ENCODE data around the gene SH2D4B.

Gene SH2D4B

DNA sequence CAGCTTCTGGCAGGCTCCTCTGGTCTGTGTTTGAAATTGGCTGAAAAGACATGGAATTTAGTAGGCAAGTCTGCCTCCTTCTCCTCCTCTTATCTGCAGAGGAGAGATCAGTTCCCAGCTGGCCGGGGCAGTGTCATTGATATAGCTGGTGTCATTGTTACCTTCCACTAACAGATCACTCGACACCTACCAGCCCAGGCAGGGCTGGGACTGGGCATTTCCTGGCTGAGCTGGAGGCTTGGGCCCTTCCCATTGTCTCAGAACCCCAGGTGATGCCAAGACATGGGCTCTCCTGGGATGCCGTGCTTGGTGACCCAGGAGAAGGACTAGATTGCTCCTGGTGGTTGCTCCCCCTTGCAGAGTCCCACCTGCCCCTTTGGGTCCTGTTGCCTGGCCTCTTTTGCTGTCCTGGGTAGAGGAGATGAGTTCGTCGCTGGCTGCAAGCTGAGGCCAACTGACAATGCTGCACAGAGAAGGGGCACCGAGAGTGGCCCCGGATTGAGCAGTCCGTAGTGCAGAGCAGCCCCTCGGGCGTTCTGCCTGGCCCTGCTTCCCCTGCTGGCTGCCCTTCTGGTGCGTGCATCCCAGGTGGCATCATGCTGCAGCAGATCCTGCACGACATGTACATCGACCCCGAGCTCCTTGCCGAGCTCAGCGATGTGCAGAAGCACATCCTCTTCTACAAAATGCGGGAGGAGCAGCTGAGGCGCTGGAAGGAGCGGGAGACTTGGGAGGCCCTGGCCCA is at the start of gene SH2D4B:
TSS of gene SH2D4B (plus strand) at position 167 of the 745 bp plus-strand sequence. CDS start at position 597, 430 bp downstream.
- DNase-seq (ENCODE audit: low read depth in 3 of 3), result no peak

DNA sequence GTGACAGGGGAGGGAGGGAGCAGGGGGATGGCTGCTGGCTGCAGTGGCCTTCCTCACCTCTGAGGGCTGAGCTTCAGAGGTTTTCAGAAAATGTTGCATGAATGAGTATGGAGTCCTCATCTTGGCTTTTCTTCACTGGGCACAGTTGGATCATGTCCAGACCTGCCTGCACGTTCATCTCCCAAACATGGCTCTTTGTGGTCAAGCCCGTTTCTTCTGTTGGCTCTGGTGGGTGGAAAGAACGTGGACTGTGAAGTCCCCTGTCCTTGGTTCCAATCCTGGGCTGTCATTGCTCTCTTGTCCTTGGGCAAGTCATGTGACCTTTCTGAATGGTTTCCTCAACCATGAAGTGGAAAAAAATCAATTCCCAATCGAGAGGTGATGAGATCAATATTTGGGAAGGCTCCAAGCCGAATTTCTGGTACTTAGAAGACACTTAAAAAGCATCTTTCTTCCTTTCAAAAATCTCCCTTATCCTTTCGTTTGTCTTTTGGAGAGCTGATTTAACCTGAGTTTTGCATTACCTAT is 49.1 kb upstream of the SH2D4B start:
- DNase-seq (ENCODE audit: low read depth in 3 of 3), result no peak

DNA sequence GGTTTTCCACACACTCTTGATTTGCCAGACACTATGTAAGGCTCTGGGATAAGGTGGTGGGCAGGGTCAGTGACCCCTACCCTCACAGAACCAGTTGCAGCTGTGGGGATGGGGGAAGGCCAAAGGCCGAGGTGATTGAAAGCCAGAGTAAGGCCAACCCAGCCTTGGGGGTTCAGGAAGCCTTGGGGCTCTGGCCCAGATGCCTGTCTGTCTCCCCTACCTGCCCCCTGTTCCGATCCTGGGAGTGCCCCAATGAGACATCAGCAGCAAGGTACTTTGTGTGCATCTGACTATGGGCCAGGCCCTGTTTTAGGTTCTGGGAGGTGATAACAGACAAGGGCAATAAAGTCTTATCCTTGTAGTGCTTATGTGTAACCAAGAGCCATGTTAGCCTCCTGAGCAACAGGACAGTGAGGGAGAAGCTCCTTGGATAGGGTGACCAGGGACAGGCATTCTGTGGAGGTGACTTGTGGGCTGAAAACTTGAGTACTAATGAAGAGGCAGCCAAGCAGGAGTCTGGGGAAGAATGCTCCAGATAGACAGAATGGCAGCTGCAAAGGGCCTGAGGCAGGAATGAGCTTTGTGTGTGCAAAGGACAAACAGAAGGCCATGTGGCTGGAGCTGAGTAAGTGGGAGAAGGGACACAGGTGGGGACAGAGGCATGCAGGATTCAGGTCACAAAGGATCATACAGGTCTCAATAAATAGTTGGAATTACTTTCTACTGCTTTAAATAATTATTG is 48.2 kb upstream of the SH2D4B start:
- no peak for DNase-seq (ENCODE audit: low read depth in 3 of 3)

DNA sequence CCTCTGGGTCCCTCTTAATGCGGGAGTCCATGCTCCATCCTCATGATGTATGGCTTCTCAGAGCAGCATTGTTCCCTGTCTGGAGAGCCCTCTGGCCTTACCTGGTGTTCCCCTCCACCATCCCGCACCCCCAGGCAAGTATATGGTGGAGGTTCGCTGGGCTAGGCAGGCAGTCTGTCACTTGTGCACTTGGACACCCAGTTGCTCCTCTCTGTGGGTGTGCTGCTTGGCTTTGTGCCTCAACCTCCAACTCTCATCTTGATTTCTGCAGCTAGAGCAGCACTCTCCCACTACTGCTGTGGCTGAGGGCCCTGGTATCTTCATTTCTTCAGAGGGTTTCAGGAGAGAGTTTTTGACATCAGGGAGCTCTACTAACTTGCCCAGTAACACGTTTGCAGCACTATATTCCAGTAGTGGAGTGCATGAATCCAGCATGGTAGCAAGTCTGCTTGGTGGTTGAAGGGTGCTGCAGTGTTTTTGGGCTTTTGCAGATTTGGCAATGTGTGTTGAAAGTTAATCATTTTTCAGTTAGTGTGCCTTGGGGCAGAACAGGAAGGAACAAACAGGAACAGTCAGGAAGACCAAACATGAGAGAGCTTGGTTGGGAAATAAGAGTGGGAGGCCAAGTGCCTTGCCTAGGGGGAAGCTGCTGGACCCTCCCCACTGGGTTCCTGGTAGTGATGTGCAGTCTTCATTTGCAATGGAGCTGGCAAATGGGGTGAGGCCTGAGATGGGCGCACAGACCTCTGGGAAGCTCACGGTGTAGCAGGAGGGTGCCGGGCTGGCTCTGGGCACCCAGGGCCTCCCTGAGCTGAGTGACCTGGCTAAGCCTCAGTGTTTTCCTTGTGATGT is 46.2 kb upstream of the SH2D4B start:
- DNase-seq (ENCODE audit: low read depth in 3 of 3), result no peak

DNA sequence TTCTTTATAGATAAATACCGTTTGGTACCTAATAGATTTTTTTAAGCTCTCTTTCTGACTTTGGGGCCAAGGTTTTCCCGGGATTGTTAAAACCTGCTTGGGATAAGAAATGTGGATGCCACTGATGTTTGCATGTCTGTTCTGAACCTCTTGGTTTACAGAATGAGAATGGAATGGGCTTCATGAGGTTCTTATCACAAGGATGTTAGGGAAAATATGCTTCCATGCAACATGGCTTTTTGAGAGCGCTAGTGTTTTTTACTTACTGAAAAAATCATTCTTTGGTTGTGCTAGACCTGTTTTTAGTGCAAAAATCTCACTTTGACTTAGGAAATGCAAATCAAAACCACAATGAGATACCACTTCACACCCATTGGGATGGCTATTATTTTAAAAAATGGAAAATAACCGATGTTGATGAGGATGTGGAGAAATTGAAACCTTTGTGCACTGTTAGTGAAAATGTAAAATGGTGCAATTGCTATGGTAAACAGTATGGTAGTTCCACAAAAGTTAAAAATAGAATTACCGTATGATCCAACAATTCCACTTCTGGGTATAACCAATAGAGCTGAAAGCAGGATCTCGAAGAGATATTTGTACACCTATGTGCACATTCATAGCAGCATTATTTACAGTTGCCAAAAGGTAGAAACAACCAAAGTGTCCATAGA is 44.7 kb upstream of the SH2D4B start:
- no peak for DNase-seq (ENCODE audit: low read depth in 3 of 3)

DNA sequence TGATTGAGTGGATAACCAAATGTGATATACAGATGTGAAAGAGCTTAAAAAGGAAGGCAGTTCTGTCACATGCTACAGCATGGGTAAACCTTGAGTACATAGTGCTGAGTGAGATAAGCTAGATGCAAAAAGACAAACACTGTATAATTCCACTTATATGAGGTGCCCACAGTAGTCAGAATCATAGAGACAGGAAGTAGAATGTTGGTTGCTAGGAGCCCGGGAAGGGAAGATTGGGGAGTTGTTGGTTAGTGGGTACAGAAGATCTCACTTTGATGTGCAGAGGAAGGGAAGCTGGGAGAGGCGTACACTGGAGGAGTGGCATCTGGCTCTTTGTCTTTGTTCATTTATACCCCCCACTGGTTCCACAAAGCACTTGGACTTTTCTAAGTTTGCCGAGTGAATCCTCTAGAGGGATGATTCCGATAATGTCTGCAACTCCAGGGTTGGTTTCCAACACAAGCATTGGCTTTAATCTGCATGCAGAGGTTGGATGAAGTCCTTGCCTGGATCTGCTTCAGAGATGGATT is 44.1 kb upstream of the SH2D4B start:
- DNase-seq (ENCODE audit: low read depth in 3 of 3), result no peak

DNA sequence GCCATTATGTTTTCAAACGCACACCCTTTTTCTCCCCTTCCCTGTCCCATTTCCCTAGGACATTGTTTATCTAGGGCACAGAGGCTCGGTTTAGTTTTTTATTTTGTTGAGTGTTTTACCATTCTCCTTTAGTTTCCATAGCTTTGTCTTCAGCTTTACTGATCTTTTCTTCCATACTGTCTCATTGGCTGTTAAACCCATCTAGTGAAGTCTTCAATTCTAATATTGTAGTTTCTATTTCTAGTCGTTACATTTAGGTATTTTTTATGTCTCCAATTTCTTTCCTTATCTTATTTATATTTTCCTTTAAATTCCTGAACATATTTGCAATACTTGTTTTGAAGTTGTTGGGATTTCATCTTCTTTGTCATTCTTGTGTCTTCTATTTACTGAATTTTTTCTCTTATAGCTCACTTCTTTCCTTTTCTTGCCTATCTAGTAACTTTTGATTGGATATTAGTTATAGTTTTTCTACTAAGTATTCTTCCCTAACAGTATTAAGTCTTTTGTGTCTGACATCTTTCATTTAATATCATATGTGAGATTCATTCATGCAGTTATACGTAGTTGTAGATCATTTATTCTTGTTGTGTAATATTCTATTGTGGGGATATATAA is 41.0 kb upstream of the SH2D4B start:
- DNase-seq (ENCODE audit: low read depth in 3 of 3), result no peak

DNA sequence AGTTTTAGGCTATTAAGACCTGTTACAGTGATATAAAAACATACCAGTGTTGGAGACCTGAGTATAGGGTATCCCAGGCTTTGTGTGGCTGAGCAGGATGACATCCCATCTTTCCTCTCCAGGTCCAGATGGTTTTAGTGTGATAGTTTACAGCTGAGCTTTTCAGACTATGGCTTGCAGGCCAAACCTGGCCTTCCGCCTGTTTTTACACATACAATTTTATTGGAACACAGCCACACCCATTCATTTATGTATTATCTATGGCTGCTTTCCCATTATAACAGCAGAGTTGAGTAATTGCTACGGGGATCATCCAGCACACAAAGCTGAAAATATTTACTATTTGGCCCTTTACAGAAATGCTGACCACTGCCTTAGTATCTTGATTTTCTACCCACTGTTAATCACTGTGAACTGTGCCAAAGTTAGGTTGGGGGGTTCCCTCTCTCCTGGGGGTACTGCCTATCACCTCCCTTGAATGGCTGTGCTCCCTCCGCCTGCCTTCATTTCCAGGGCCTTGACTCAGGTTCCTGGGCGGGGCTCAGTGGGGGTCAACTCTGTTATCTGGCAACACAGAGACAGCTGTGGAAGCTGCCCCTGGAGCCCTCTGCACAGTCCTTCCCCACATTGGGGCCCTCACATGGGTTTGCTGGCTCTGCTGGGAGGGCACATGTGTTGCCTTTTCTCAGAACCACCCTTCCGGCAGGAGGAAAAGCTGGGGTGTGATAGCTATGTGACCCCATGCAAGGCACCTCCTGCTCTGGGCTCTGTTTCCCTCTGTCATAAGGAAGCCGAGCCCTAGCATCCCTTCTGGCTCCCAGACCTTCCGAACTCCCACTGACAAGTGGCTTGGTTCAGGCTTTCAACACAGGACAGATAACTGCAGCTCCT is 40.3 kb upstream of the SH2D4B start:
- DNase-seq (ENCODE audit: low read depth in 3 of 3), result no peak

DNA sequence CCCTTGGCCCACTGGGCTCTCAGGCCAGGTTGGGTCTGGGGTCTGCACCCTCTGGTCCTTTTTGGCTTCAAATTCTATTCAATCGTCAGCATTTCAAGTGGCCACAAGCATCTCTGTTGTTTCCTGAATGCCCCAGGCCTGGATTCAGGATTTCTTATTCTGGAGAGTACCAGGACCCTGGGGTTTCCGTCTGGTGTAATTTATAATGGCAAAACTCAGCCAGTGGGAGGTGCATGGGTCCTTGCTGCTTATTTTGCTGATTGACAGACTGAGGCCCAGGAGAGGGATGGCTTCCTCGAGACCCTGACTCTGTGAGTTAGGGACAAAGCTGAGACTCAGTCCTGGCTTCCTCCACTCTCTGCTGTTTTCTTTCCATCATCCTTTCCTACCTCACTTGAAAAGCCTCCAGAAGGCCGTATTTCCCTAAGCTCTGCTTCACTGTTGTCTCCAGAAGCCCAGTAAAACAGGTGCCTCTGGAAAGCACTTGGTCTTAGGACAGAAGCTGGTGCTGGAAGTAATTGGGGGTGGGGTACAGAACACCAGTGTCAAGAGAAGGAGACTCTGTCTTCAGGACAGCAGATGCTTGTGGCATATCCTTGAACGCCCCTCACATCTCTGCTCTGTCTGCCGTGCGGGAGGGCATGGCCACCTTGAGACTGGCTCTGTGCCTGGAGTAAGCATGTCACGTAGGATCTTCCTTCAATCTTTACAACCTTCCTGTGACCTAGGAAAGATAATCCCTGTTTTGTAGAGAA is 39.4 kb upstream of the SH2D4B start:
- DNase-seq (ENCODE audit: low read depth in 3 of 3), result no peak

DNA sequence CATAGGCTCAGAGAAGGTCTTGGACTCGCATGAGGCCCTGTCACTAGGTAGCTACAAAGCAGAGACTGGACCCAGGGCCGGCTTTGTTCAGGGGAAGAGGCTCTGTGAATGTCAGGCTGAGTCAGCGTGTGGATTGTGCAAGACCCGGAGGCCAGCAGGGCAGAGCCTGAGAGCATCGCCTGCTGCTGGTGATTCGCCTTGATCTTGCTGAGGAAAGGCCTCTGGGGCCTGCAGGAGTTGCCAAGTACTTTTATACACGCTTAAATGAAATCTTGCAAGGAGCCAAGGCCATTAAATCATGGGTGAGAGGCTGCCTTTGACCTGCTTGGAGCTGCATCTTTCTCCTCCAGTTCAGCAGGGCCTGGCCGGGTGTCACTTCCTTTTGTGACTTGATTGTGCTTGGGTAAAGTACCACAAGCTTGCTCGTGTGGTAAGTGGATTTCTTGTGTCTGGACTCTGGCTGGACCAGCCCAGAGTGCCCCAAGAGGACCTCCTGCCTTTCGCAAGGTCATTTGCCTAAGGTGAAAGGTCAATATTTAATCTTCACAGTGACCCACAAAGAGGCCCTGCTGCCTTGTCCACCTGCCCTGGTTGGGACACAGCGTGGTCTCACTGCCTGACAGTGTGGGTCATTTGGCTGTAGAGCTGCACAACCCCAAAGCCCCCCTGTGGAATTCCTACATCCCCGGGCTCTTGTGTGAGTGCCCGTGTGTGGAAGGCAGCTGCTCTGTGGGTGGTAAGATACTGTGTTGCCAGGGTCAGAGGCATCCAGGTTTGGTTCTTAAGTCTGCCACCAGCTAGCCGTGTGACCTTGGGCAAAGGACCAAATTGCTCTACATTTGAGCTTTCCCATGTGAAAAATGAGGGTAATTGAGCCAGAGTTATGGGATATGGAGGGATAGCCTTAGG is 38.6 kb upstream of the SH2D4B start:
- DNase-seq (ENCODE audit: low read depth in 3 of 3), result peak in 2 of 3 donors; percentile 67 to 69

DNA sequence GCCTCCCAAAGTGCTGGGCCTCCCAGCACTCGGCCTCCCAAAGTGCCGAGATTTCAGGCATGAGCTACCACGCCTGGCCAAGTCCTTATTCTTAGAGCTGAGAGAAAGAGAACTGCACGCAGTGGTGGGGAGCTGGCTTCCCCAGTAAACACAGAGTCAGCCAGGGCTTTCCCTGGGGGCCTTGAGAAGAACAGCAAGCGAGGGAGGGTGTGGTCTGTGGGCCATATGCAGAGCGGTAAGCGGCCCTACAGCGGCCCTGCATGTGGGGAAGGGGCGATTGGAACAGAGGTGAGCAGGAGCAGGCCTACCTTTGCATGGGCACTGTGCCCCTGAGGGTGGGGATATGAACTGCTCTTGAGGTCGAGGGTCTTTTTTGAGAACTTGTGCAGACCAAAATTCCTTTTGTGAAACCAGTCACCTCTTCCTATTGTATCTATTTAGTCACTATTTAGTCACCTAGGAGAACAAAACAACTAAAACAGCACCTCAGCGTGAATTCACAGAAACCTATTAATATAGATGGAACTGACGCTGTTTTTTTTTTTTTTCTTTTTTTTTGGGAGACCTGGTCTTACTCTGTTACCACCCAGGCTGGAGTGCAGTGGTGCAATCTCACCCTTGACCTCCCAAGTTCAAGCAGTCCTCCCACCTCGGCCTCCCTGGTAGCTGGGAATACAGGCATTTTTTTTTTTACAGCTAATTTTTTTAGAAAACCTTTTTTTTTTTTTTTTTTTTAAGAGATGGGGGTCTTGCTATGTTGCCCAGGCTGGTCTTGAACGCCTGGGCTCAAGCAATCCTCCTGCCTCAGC is 36.9 kb upstream of the SH2D4B start:
- DNase-seq (ENCODE audit: low read depth in 3 of 3), result no peak

DNA sequence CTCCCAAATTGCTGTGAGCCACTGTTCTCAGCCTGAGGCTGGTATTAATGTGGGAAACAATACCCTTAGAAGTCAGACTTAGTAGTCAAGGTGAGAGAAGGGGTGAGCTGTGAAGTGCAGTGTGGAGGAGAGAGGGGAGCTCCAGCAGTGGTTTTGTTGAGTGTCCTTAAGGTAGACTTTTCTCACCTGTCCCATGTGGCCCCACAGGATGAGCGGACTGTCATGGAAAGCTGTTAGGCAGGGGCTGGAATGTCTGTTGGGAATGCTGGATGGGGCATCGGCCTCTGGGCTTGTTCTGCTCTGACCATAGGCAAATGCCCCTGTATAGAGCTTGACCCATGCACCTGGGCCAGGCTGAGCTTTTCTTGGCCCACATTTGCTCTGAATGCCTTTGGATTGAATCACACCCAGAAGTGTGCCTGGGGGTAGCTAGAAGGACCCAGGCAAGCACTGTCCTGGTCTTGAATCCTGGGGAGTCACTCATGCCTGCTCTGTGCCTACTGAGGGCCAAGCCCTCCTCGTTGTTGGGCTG is 36.3 kb upstream of the SH2D4B start:
- no peak for DNase-seq (ENCODE audit: low read depth in 3 of 3)

DNA sequence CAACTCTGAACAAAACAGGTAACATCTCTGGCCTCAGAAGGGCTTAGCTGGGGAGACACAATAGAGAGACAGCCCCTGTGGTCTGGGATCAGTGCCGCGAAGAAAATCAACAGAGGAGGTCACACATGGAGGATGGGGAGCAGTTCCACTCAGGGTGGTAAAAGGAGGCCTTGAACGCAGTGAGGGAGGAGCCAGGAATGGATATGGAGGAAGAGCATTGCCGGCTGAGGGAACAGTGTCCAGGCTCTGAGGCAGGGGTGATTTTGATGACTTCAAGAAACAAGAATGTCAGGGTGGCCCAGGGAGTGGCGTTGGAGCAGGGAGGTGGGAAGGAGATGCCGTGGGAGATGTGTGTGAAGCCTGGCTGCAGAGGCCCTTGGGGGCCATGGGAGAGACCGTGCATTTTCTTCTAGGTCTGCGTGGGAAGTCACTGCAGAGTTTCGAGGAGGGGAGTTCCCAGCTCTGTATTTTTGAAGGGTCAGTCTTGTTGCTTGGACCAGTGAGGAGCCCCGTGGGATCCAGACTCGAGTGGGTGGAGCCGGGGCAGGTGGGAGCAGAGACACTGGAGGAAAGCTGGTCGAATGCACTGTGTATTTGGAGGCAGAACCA is 35.7 kb upstream of the SH2D4B start:
- DNase-seq (ENCODE audit: low read depth in 3 of 3), result no peak

DNA sequence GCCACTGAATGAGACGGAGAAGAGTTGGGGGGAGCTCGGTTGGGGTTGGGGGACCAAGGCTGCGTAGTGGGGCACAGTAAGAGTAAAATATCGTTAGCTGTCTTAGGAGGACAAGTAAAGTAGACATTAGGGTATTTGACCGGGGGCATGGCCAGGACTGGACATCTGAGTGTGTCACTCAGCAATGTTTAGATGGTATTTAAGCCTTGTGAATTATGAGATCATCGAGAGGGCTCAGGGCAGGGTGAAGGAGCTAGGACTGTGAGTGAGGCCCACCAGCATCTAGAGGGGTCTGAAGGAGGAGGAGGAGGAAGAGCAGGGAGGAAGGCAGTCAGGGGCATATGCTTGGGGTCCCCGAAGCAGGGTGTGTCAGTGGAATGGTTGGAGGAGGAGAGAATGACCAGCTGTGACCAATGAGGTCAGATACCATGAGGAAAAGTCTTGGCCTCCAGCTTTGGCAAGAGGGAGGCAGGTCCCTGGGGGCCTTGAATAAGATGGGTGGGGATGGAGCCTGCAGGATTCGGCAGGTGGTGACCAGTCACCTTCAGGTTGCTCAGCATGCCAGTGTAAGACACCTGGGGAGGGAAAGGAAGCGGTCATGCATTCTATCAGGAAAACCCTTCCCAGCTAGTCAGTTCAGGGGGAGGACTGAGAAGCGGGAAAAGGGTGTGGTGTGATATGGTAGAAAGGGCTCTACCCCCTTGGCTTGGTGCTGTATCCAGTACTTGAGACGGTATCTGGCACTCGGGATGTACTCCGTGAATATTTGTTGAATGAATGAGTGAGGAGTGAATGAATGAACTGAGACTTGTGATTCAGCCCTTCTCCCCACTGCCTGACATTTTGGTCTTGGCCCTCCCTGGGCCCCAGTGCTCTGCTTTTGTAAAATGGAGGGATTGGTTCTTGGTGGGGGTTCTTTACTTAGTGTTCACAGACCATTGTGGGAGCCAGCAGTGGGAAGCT is 34.8 kb upstream of the SH2D4B start:
- no peak for DNase-seq (ENCODE audit: low read depth in 3 of 3)

DNA sequence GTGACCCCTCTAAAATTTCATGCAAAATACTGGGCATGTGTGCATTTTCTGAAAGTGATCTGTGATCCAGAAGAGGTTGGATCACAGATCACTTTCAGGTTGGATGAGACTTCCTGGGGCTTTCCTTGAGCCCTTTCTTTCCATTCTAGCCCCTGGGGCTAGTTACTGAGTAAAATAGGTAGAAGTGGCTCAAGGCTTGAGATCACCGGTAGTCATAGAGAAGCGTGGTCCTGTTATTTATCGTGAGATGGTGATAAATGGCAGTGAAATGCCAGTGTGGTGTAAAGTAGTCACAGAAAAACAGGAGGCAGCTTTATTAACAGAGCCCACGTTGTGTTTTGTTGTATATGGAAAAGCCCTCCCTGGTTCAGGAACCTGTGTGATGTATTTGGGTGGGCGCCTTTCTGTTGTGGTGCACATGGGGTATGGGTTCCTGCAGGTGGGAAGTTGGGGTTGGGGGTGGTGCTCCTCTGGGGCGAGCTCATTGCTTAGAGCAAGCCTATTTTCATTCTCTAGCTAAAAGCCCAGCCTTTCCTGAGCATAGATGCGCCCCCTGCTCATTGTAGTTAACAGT is 34.0 kb upstream of the SH2D4B start:
- no peak for DNase-seq (ENCODE audit: low read depth in 3 of 3)
